Cardiac fibroblast (primary cell): ENCODE results near the gene SNX5.
A peak's percentile ranks its signal among the peaks of the same experiment; 100 is the strongest.

Experiments used
- DNase-seq, 2 donors: peaks; one replicate each; pipeline versions ENCODE4 v3.0.0 to v3.0.0-alpha.2; 2010; ENCODE audit warnings: low read depth in 2 of 2
- H3K4me3 ChIP-seq, 2 donors: replicated peaks in 1 of 2; 1 replicate in 1 of 2; 2 replicates in 1 of 2; pipeline ENCODE4 v1.5.1; 2011; ENCODE audit warnings: low read depth in 2 of 2, low read length in 2 of 2, mild to moderate bottlenecking in 2 of 2, moderate library complexity in 1 of 2
- CTCF ChIP-seq: IDR thresholded peaks from one replicate; pipeline ENCODE4 v1.5.1; 2011; ENCODE audit warnings: low read depth, mild to moderate bottlenecking, low read length, inconsistent platforms

The SNX5 gene

GRCh38 chr20:17976305-17976704 lies 7.7 kb upstream of the SNX5 start:
- H3K4me3 ChIP-seq, result no peak overlapping the region
- DNase-seq, result no peak
- no peak for TF ChIP-seq CTCF

GRCh38 chr20:17972121-17972520 lies 3.5 kb upstream of the SNX5 start:
- peak overlapping the region in 1 of 2 donors; percentile 76 for H3K4me3 ChIP-seq
- no peak for TF ChIP-seq CTCF
- peak in 1 of 2 donors; percentile 58 for DNase-seq

GRCh38 chr20:17971300-17972013 lies 2.9 kb upstream of the SNX5 start:
- DNase-seq, result peak; percentile 64 to 67

GRCh38 chr20:17969884-17970409 lies 1.4 kb upstream of the SNX5 start:
- H3K4me3 ChIP-seq, result peak overlapping the region; percentile 76 to 95
- DNase-seq, result peak; percentile 54 to 80
- no peak for TF ChIP-seq CTCF

More at GRCh38 chr20:17971300-17972013, 2.9 kb upstream of the SNX5 start:
- no peak for TF ChIP-seq CTCF
- peak overlapping the region; percentile 76 to 95 for H3K4me3 ChIP-seq

- peak; percentile 49 to 53 for DNase-seq
Observed at GRCh38 chr20:17969278-17969883, 787 bp upstream of the SNX5 start.

More at GRCh38 chr20:17969278-17969883, 787 bp upstream of the SNX5 start:
- TF ChIP-seq CTCF, result no peak
- peak overlapping the region; percentile 76 to 95 for H3K4me3 ChIP-seq
